ENCODE results near the gene AGAP6.
"Not testable (repeated sequence)": the region's sequence is repeated elsewhere in the genome, so short reads cannot be mapped to it uniquely, and the experiment has no call there.

- not testable (repeated sequence) for TF ChIP-seq SIN3A (IDR thresholded peaks at IDR 0.05; ENCODE audit: borderline replicate concordance, insufficient read depth, low read depth, low read length); CTCF (IDR thresholded peaks at IDR 0.05); POLR2AphosphoS5 (IDR thresholded peaks at IDR 0.05; ENCODE audit: low read depth, low read length)
These were observed 16.7 kb upstream of the AGAP6 start for GRCh38 chr10:49971466-49971865.
